ENCODE results near the gene TRIM42.

DNA sequence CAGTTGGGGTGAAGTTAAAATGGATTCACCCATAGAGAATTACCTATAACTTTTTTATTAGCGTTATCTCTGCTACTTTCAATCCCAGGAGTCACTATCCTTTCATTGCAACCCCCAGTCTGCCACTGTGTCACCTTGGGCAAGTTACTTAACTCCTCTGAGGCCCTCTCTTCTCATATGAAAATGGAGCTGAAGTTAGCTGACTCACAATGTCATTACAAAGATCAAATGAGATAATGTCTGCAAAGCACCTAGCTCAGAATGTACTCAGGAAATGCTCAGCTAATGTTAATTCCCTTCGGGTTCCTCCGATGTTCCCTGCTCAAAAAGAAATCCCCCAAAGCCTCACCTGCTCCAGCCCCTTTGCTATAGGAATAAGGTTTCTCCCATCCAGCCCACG, 50.0 kb downstream of the TRIM42 start:
- TF ChIP-seq, protein P1, sequence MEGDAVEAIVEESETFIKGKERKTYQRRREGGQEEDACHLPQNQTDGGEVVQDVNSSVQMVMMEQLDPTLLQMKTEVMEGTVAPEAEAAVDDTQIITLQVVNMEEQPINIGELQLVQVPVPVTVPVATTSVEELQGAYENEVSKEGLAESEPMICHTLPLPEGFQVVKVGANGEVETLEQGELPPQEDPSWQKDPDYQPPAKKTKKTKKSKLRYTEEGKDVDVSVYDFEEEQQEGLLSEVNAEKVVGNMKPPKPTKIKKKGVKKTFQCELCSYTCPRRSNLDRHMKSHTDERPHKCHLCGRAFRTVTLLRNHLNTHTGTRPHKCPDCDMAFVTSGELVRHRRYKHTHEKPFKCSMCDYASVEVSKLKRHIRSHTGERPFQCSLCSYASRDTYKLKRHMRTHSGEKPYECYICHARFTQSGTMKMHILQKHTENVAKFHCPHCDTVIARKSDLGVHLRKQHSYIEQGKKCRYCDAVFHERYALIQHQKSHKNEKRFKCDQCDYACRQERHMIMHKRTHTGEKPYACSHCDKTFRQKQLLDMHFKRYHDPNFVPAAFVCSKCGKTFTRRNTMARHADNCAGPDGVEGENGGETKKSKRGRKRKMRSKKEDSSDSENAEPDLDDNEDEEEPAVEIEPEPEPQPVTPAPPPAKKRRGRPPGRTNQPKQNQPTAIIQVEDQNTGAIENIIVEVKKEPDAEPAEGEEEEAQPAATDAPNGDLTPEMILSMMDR (IDR thresholded peaks at IDR 0.05): no peak
- TF ChIP-seq EZH2 (IDR thresholded peaks at IDR 0.05; ENCODE audit: borderline replicate concordance, insufficient read depth, low read depth, low read length, poor library complexity, severe bottlenecking): no peak

Measured in B cell (primary cell).